PC-9 (cell line): ENCODE results near the gene MAP3K19. TPM values are rescaled to one million over a fixed set of nuclear protein-coding genes. Genes with fewer than 3 reads are reported as not detected.

Experiments
- BruUV-seq: library from RNA; stranded (reverse); fragments of 400-500 nt; replicated peaks from 2 replicates; lab custom pipeline; 2021; lab: Mats Ljungman, UMichigan
- CTCF ChIA-PET: fragments of 300-600 bp; sonication (Branson Sonifier 250); formaldehyde crosslinking; loops from one replicate; lab custom pipeline; 2022; ENCODE audit warnings: antibody characterized with exemption; lab: Charles Lee
- POLR2A ChIA-PET: fragments of 300-600 bp; sonication (Branson Sonifier 250); formaldehyde crosslinking; loops from one replicate; lab custom pipeline; 2022; ENCODE audit warnings: antibody characterized with exemption; ENCODE audit not compliant: unreplicated experiment; lab: Charles Lee
- DNase-seq, 2 experiments: peaks; one replicate each; pipeline versions ENCODE4 v3.0.0 to v3.0.0-alpha.2; 2015 to 2022; ENCODE audit warnings: mixed read lengths in 1 of 2
- H2AFZ ChIP-seq: fragments of 200-600 bp; sonication (generic); 2 replicates; pipeline ENCODE4 v1.8.1; 2017; ENCODE audit warnings: antibody characterized with exemption
- H3F3A ChIP-seq: fragments of 200-600 bp; sonication (generic); 2 replicates; pipeline ENCODE4 v1.8.1; 2017; ENCODE audit warnings: antibody characterized with exemption, mild to moderate bottlenecking, low read depth; ENCODE audit not compliant: insufficient read depth
- H3K27ac ChIP-seq: fragments of 200-600 bp; sonication (generic); 2 replicates; pipeline ENCODE4 v1.6.1; 2016; ENCODE audit warnings: mixed run types
- H3K27me3 ChIP-seq: fragments of 200-600 bp; sonication (generic); 2 replicates; pipeline ENCODE4 v1.6.1; 2016; ENCODE audit warnings: low read depth, mixed run types; ENCODE audit not compliant: insufficient read depth
- H3K36me3 ChIP-seq: fragments of 200-600 bp; sonication (generic); 2 replicates; pipeline ENCODE4 v1.6.1; 2016; ENCODE audit warnings: low read depth, mixed run types
- H3K4me1 ChIP-seq: fragments of 200-600 bp; sonication (generic); replicated peaks from 2 replicates; pipeline ENCODE4 v1.6.1; 2016; ENCODE audit warnings: mixed run types; ENCODE audit not compliant: insufficient read depth
- H3K4me2 ChIP-seq: fragments of 200-600 bp; sonication (generic); 2 replicates; pipeline ENCODE4 v1.6.1; 2017; ENCODE audit warnings: mixed run types
- H3K4me3 ChIP-seq: fragments of 200-600 bp; sonication (generic); 2 replicates; pipeline ENCODE4 v1.6.1; 2016; ENCODE audit warnings: mixed run types
- H3K79me2 ChIP-seq: fragments of 200-600 bp; sonication (generic); 2 replicates; pipeline ENCODE4 v1.6.1; 2017; ENCODE audit warnings: low read depth, mixed run types
- H3K9me2 ChIP-seq: fragments of 200-600 bp; sonication (generic); 2 replicates; pipeline ENCODE4 v1.8.1; 2017; ENCODE audit warnings: mild to moderate bottlenecking; ENCODE audit not compliant: insufficient read depth
- H3K9me3 ChIP-seq: fragments of 200-600 bp; sonication (generic); 2 replicates; pipeline ENCODE4 v1.8.1; 2016; ENCODE audit warnings: low read depth; ENCODE audit not compliant: insufficient read depth
- H4K20me1 ChIP-seq: fragments of 200-600 bp; sonication (generic); 2 replicates; pipeline ENCODE4 v1.8.1; 2017; ENCODE audit not compliant: insufficient read depth
- EZH2 ChIP-seq: fragments of 200-600 bp; sonication (generic); IDR thresholded peaks from 2 replicates; pipeline ENCODE4 v1.8.0; 2017; ENCODE audit warnings: antibody characterized with exemption, low read depth
- intact Hi-C: fragments of 100-400 bp; cut with micrococcal nuclease; formaldehyde crosslinking; loops from one replicate; pipeline ENCODE4 v1.10.0; 2022; ENCODE audit not compliant: unreplicated experiment
- total RNA-seq: library from RNA; stranded (reverse); gene quantifications from 2 replicates; pipeline ENCODE4 v1.2.3, GENCODE V29; 2021
- TF ChIP-seq, protein P1 (sequence below): fragments of 200-600 bp; sonication (generic); conservative IDR thresholded peaks from 2 replicates; pipeline ENCODE4 v1.6.1; 2017; ENCODE audit warnings: mixed run types, antibody characterized with exemption, mild to moderate bottlenecking, moderate library complexity

The MAP3K19 gene
- total RNA-seq, 1 experiment from 2014 or later: not detected

DNA sequence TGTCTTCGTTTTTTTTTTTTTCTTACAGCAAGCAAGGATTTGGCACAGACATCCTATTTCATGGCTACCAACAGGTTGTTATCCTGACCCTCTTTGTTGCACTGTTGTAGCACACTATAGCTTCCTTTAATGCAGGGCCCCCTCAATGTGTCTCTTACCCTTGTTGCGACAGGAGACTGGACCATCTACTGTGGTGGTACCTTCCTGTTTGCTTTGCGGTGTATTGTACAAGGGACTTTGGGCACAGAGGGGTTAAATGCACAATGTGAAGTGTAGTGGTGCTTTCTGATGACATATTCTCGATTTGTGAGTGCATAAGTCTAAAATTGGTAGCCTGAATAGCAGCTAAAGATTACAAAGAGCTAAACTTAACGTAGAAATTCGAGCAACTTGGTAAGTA lies 101.2 kb downstream of the MAP3K19 start:
- CTCF ChIA-PET: no interaction called here
- Histone ChIP-seq H3K9me3 (no peaks in the 10 kb centered on the region), H3K79me2 (no peaks in the 10 kb centered on the region), H4K20me1 (peaks cover 28% of the 10 kb centered on the region), H3F3A (0 out of 2 replicates have a peak, but pooled peaks cover 3% of the 10 kb centered on the region), H3K27ac (no peak overlapping the region), H3K4me1 (no peaks in the 10 kb centered on the region), H3K36me3 (peaks cover 35% of the 10 kb centered on the region), H3K27me3 (no peaks in the 10 kb centered on the region), H3K4me2 (no peak overlapping the region), H2AFZ (no peak overlapping the region), H3K9me2 (no peaks in the 10 kb centered on the region), H3K4me3 (no peak overlapping the region)
- intact Hi-C loops: no loop called here
- BruUV-seq: no TSS peak
- TF ChIP-seq EZH2: no peak
- TF ChIP-seq, protein P1, sequence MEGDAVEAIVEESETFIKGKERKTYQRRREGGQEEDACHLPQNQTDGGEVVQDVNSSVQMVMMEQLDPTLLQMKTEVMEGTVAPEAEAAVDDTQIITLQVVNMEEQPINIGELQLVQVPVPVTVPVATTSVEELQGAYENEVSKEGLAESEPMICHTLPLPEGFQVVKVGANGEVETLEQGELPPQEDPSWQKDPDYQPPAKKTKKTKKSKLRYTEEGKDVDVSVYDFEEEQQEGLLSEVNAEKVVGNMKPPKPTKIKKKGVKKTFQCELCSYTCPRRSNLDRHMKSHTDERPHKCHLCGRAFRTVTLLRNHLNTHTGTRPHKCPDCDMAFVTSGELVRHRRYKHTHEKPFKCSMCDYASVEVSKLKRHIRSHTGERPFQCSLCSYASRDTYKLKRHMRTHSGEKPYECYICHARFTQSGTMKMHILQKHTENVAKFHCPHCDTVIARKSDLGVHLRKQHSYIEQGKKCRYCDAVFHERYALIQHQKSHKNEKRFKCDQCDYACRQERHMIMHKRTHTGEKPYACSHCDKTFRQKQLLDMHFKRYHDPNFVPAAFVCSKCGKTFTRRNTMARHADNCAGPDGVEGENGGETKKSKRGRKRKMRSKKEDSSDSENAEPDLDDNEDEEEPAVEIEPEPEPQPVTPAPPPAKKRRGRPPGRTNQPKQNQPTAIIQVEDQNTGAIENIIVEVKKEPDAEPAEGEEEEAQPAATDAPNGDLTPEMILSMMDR: no peak
- no peak for DNase-seq
- POLR2A ChIA-PET: no interaction called here

DNA sequence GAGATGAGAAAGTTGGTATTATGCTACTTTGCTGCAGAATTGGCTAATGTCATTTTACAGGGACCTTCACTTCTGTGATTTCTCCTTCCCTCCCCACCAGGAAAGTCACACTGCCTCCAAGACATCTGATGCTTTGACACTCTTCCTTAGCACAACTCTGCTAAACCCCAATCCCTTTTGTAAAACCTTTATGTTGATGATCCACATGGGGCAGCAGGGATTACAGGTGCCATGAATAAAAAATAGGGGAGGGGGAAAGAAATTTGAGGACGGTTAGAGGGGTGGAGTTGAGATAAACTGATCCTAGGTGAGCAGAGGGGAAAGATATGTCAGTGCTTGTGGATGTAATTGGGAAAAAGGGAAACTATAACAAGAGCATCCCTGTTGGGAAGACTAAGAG lies 102.3 kb downstream of the MAP3K19 start:
- Histone ChIP-seq H3K9me3 (no peaks in the 10 kb centered on the region), H3K4me2 (no peak overlapping the region), H2AFZ (no peak overlapping the region), H3K9me2 (no peaks in the 10 kb centered on the region), H3K79me2 (0 out of 2 replicates have a peak, but pooled peaks cover under 1% of the 10 kb centered on the region), H3K4me1 (no peaks in the 10 kb centered on the region), H3K36me3 (peaks cover 36% of the 10 kb centered on the region), H3F3A (peaks cover 8% of the 10 kb centered on the region; the same call in 1 of the 2 replicates), H3K27ac (no peak overlapping the region), H4K20me1 (peaks cover 23% of the 10 kb centered on the region), H3K27me3 (no peaks in the 10 kb centered on the region), H3K4me3 (no peak overlapping the region)
- DNase-seq: no peak
- ChIA-PET CTCF (no interaction called here), POLR2A (no interaction called here)
- BruUV-seq: no TSS peak
- TF ChIP-seq, protein P1: no peak
- no peak for TF ChIP-seq EZH2
- intact Hi-C loops: no loop called here

GRCh38 chr2:134943540-134943939 lies 103.7 kb downstream of the MAP3K19 start:
- peaks cover 7% of the 10 kb centered on the region; the same call in 1 of the 2 replicates for H3F3A ChIP-seq
- no peak for DNase-seq
- no peaks in the 10 kb centered on the region for H3K9me3 ChIP-seq
- H2AFZ ChIP-seq: no peak overlapping the region
- no peak overlapping the region for H3K27ac ChIP-seq
- H4K20me1 ChIP-seq: peaks cover 33% of the 10 kb centered on the region
- H3K9me2 ChIP-seq: no peaks in the 10 kb centered on the region
- ChIA-PET CTCF (no interaction called here), POLR2A (no interaction called here)
- no TSS peak for BruUV-seq
- no peaks in the 10 kb centered on the region for H3K27me3 ChIP-seq
- TF ChIP-seq, protein P1: no peak
- TF ChIP-seq EZH2: no peak
- peaks cover 11% of the 10 kb centered on the region; the same call in 1 of the 2 replicates for H3K79me2 ChIP-seq
- H3K4me3 ChIP-seq: no peak overlapping the region
- no peaks in the 10 kb centered on the region for H3K4me1 ChIP-seq
- H3K36me3 ChIP-seq: peaks cover 44% of the 10 kb centered on the region
- H3K4me2 ChIP-seq: no peak overlapping the region
- intact Hi-C loops: no loop called here
